Kidney epithelial cell (primary cell): ENCODE results near the gene KCNK3. TPM values are rescaled to one million over a fixed set of nuclear protein-coding genes. Genes with fewer than 3 reads are reported as not detected.

ENCODE experiments used
- DNase-seq: peaks from one replicate; pipeline ENCODE4 v3.0.0-alpha.2; 2010; ENCODE audit warnings: low read depth
- H3K27me3 ChIP-seq: 2 replicates; pipeline ENCODE4 v1.6.0; 2011; ENCODE audit warnings: low read length; ENCODE audit not compliant: control insufficient read depth, insufficient read depth
- H3K36me3 ChIP-seq: 2 replicates; pipeline ENCODE4 v1.5.1; 2011; ENCODE audit warnings: low read length; ENCODE audit not compliant: control insufficient read depth, insufficient read depth
- H3K4me3 ChIP-seq: 2 replicates; pipeline ENCODE4 v1.5.1; 2011; ENCODE audit warnings: low read depth, mild to moderate bottlenecking, control low read depth, low read length
- CTCF ChIP-seq: IDR thresholded peaks from 2 replicates; pipeline ENCODE4 v1.5.1; 2011; ENCODE audit warnings: mild to moderate bottlenecking, moderate library complexity, low read length, control low read depth, inconsistent platforms; ENCODE audit not compliant: insufficient read depth, poor library complexity, severe bottlenecking
- total RNA-seq: library from RNA; depleted of rRNA; stranded (reverse); fragments of >200 nt; gene quantifications from 2 replicates; pipeline ENCODE4 v1.2.3, GENCODE V29; 2015

The KCNK3 gene
- total RNA-seq, 1 donor from 2014 or later, result 13.9 TPM

GRCh38 chr2:26767894-26768487, 75.5 kb downstream of the KCNK3 start:
- Histone ChIP-seq H3K36me3 (peaks cover 1% of the 10 kb centered on the region), H3K4me3 (no peak overlapping the region), H3K27me3 (no peaks in the 10 kb centered on the region)
- no peak for DNase-seq
- TF ChIP-seq CTCF, result no peak

DNA sequence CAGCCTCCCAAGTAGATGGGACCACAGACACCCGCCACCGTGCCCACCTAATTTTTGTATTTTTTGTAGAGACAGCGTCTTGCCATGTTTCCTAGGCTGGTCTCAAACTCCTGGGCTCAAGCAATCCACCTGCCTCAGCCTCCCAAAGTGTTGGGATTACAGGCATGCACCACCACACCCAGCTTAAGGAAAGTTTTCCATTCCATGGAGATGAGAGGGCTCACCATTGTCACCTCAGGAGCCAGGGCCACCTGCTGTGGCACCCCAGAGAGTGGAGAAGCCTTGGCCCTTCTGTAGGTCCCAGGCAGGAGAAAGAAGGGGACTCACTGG, 76.2 kb downstream of the KCNK3 start:
- DNase-seq, result no peak
- Histone ChIP-seq H3K36me3 (peaks cover 1% of the 10 kb centered on the region), H3K27me3 (no peaks in the 10 kb centered on the region), H3K4me3 (no peak overlapping the region)
- no peak for TF ChIP-seq CTCF

DNA sequence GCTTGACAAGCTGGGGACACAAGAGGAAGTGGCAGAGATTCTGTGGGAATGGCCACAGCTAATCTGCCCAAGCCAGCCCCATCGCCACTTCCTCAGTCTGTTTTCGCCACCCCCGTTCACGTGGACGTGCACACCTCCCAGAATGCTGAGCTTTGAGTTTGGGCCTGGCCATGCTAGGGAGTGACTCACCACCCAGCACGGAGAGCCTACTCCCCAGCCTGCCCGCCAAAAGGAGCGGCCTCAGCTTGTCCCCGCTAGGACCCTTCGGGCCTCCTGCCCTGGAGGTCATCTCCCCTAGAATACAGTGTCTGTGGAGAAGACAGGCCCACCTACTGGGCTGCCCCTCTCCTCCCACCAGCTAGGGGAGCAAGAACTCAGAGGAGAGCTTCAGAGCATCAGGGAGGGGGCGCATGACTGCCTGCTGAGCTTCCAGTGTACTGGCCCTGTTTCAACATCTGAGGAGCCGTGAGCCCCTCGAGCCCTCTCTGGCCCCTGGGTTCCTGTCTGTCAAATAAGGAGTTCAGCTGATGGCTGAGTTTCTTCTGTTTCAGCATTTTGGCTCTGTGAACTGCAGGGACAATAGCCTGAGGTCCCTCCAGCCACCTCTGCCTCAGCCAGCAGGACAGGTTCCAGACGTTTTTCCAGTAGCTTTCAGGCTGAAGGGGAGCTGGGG, 76.7 kb downstream of the KCNK3 start:
- Histone ChIP-seq H3K4me3 (no peak overlapping the region), H3K36me3 (peaks cover 1% of the 10 kb centered on the region), H3K27me3 (no peaks in the 10 kb centered on the region)
- no peak for TF ChIP-seq CTCF
- DNase-seq, result no peak

DNA sequence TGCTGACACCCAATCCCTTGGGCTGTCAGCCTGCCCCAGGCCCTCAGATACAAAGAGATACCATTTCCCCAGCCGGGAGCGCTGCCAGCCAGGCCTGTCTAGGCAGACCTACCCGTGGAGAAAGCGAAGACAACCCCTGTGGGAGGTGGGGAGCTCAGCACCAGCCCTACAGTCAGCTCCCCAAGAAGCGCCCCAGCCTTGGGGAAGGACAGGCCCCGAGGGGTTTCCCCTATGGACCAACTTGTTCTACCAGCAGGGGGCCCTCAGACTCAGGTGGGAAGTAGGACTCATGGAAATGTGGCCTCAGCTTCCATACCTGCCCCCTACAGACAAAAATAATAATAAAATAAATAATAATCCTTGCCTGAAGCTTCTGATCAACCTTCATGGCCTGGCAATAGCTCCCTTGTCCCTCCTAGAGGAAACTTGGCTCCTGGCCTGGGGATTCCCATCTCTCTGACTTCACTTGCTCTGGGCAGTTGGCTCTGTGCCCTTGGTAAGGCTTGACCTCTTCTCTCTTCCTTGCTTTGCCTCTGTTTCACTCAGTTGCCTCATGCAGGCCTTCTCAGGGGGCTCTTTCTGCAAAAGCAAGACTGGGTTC, 78.6 kb downstream of the KCNK3 start:
- no peak overlapping the region for H3K4me3 ChIP-seq
- H3K36me3 ChIP-seq, result peaks cover 1% of the 10 kb centered on the region
- no peaks in the 10 kb centered on the region for H3K27me3 ChIP-seq
- DNase-seq, result no peak
- peak; percentile 55 for TF ChIP-seq CTCF

DNA sequence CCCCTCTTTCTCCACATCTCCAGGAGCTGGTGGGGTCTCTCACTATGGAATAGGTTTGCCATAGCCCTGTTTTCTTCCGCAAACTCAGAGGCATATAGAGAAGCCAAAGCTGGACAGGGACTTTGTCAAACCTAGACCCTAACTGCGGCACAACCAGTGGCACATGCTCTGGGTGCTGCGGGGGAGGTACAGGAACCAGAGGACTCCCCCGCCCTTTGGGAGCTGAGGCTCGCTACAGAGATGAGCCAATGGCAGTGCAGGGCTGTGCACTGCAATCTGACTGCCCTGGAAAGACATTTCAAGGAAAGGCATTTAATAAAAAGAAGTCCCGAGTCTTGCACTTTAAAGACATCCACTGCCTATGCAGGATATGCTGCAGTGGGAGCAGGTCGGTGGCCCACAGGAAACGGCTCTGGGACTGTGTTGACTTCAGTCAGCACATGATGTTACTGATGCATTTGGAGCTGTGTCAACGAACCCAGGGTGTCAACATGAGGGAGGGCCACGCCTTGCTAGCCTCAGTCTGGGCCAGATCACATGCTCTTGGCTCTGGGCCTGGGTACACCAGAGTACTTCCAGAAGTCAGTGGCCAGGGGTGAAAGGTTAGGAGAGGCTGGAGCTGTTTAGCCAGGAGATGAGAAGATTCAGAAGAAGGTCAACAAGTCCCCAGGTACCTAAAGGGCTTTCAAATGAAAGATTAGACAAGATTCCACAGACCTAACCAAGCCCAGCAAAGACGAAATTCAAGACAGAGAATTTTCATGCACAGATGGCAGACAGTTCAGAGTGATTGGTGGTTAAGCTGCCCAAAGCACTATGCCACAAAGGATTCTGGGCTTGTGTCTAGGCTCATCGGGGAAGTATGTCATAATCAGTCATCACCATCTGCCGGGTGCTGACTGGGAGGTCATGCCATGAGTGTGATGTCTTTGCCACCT, 79.8 kb downstream of the KCNK3 start:
- Histone ChIP-seq H3K36me3 (peaks cover 2% of the 10 kb centered on the region), H3K4me3 (no peak overlapping the region), H3K27me3 (no peaks in the 10 kb centered on the region)
- no peak for DNase-seq
- no peak for TF ChIP-seq CTCF
